ENCODE measurements around the gene PRLH. TPM values are rescaled to one million over a fixed set of nuclear protein-coding genes. Genes with fewer than 3 reads are reported as not detected.

Gene PRLH
- total RNA-seq, 1 donor from 2014 or later: not detected

DNA sequence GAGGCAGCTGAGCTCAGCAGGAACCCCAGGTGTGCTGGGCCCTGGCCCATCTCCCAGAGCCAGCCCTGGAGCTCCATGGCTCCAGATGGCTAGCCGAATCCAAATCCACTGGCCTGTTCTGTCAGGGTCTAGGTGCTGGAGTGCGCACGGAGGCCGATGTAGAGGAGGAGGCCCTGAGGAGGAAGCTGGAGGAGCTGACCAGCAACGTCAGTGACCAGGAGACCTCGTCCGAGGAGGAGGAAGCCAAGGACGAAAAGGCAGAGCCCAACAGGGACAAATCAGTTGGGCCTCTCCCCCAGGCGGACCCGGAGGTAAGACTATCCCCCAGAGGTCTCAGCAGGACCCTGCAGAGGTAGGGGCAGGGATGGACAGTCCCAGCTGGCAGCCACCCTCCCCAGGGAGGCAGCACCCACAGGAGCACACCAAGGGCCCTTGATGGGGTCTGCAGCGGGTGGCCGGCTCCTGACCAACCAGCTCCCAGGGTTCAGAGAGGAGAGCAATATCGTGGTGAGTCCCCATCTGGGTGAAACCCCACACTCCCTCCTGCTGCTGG, 26.1 kb upstream of the PRLH start:
- H3K27me3 Mint-ChIP-seq (ENCODE audit: unreplicated experiment): no peaks in the 10 kb centered on the region
- TF ChIP-seq, protein P1, sequence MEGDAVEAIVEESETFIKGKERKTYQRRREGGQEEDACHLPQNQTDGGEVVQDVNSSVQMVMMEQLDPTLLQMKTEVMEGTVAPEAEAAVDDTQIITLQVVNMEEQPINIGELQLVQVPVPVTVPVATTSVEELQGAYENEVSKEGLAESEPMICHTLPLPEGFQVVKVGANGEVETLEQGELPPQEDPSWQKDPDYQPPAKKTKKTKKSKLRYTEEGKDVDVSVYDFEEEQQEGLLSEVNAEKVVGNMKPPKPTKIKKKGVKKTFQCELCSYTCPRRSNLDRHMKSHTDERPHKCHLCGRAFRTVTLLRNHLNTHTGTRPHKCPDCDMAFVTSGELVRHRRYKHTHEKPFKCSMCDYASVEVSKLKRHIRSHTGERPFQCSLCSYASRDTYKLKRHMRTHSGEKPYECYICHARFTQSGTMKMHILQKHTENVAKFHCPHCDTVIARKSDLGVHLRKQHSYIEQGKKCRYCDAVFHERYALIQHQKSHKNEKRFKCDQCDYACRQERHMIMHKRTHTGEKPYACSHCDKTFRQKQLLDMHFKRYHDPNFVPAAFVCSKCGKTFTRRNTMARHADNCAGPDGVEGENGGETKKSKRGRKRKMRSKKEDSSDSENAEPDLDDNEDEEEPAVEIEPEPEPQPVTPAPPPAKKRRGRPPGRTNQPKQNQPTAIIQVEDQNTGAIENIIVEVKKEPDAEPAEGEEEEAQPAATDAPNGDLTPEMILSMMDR (IDR thresholded peaks at IDR 0.05): no peak
- DNase-seq (ENCODE audit: extremely low spot score, unreplicated experiment): no peak
- no peak overlapping the region for H3K27ac Mint-ChIP-seq (ENCODE audit: unreplicated experiment)
- peaks cover 19% of the 10 kb centered on the region for H3K4me1 Mint-ChIP-seq (ENCODE audit: unreplicated experiment)
- no peak overlapping the region for H3K4me3 Mint-ChIP-seq (ENCODE audit: unreplicated experiment)
- peaks cover 3% of the 10 kb centered on the region for H3K36me3 Mint-ChIP-seq (ENCODE audit: unreplicated experiment)
- H3K9me3 Mint-ChIP-seq (ENCODE audit: unreplicated experiment): no peaks in the 10 kb centered on the region

DNA sequence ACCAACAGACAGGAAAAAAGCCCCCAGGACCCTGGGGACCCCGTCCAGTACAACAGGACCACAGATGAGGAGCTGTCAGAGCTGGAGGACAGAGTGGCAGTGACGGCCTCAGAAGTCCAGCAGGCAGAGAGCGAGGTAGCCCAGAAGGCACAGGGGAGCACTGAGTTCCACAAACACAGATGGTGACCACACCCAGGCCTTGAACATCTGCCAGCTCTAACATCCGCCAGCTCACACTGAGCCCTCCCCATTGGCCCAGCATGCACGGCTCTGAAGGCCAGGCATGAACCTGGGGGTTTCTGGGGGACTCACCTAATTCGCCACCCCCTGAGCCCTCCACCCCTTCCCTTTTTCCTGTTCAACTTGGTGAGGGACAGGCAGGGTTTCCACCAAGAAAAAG, 25.6 kb upstream of the PRLH start:
- H3K27ac Mint-ChIP-seq (ENCODE audit: unreplicated experiment): no peak overlapping the region
- TF ChIP-seq, protein P1 (IDR thresholded peaks at IDR 0.05): no peak
- peaks cover 3% of the 10 kb centered on the region for H3K36me3 Mint-ChIP-seq (ENCODE audit: unreplicated experiment)
- peaks cover 19% of the 10 kb centered on the region for H3K4me1 Mint-ChIP-seq (ENCODE audit: unreplicated experiment)
- no peaks in the 10 kb centered on the region for H3K27me3 Mint-ChIP-seq (ENCODE audit: unreplicated experiment)
- H3K9me3 Mint-ChIP-seq (ENCODE audit: unreplicated experiment): no peaks in the 10 kb centered on the region
- DNase-seq (ENCODE audit: extremely low spot score, unreplicated experiment): no peak
- H3K4me3 Mint-ChIP-seq (ENCODE audit: unreplicated experiment): no peak overlapping the region

DNA sequence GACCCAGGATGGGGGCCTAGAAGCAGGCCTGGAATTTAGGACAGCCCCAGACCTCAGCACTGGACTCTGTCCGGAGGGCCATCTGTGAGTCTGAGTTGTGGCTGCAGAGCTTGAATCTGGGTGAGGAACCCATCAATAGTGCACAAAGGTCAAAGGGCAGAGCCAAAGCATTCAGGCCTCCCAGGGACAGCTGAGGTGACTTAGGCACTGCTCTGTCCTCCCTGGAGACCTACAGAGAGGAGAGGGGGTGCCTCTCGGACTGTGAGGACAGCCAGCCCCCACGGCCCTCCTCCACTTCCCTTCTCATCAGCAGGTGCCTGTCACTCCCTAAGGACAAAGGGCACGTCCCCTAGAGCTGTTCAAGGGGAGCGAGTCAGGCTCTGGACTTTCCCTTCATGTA, 25.1 kb upstream of the PRLH start:
- TF ChIP-seq, protein P1 (IDR thresholded peaks at IDR 0.05): no peak
- Mint-ChIP-seq H3K4me1 (ENCODE audit: unreplicated experiment) (peaks cover 19% of the 10 kb centered on the region), H3K27me3 (ENCODE audit: unreplicated experiment) (no peaks in the 10 kb centered on the region), H3K4me3 (ENCODE audit: unreplicated experiment) (no peak overlapping the region), H3K36me3 (ENCODE audit: unreplicated experiment) (peaks cover 3% of the 10 kb centered on the region), H3K9me3 (ENCODE audit: unreplicated experiment) (no peaks in the 10 kb centered on the region), H3K27ac (ENCODE audit: unreplicated experiment) (no peak overlapping the region)
- DNase-seq (ENCODE audit: extremely low spot score, unreplicated experiment): no peak

DNA sequence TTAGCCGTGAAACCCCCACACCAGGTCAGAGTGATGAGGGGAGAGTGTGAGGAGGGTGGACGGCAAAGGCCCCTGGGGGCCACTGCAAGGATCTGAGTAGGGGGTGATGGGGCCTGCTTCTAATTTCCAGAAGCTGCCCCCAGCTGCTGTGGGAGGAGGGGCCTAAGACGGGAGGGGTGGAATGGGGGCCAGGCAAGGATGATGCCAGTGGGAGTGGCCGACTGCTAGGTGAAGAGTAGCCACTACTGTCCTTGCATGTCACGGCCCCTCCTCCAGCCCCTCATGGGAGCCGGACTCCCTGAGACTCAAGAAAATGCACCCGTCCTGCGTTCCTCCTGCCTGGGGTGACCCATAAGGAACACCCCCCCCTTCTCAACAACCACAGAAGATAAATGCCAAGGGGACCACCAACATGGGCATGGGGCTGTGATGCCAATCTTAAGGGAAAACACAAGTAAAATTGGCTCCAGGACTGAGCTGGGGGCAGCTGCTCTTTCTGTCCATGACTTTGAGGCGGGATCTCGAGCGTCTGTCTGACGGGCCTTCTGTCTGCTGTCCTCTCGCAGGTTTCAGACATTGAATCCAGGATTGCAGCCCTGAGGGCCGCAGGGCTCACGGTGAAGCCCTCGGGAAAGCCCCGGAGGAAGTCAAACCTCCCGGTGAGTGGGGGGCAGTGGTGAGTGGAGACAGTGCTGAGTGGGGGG, 24.2 kb upstream of the PRLH start:
- TF ChIP-seq, protein P1 (IDR thresholded peaks at IDR 0.05): no peak
- no peak overlapping the region for H3K4me3 Mint-ChIP-seq (ENCODE audit: unreplicated experiment)
- H3K4me1 Mint-ChIP-seq (ENCODE audit: unreplicated experiment): peaks cover 19% of the 10 kb centered on the region
- H3K27me3 Mint-ChIP-seq (ENCODE audit: unreplicated experiment): no peaks in the 10 kb centered on the region
- H3K9me3 Mint-ChIP-seq (ENCODE audit: unreplicated experiment): no peaks in the 10 kb centered on the region
- peaks cover 5% of the 10 kb centered on the region for H3K36me3 Mint-ChIP-seq (ENCODE audit: unreplicated experiment)
- H3K27ac Mint-ChIP-seq (ENCODE audit: unreplicated experiment): no peak overlapping the region
- DNase-seq (ENCODE audit: extremely low spot score, unreplicated experiment): no peak

DNA sequence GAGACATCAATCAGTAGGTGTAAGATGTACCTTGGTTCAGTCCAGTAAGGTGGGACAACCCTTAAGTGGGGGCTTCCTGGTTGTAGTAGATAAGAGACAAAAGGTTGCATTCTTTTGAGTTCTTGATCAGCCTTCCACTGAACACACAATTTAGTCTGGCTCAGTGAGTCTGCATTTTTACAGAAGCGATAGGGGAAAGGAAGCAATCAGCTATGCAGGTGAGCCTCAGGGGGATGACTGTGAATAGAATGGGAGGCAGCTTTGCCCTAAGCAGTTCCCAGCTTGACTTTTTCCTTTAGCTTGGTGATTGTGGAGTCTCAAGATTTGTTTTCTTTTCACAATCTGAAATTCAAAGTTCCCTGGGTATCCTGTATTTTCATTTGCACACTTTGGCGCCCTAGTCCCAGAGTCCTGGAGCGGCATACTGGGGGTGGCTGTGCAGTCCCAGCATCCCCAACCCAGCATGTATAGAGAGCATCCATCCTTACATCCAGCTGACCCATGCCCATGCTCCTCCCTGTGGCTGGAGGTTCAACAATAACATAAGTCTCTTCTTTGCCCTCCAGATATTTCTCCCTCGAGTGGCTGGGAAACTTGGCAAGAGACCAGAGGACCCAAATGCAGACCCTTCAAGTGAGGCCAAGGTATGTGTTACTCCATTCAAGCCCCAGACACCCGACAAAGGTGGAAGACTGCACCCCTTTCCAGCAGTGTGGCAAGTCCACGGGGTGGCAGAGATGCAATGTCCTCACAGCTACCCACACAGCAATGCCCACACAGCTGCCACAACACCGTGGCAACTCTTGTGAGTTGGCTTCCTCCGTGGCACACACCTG, 20.1 kb upstream of the PRLH start:
- no peak overlapping the region for H3K27ac Mint-ChIP-seq (ENCODE audit: unreplicated experiment)
- H3K9me3 Mint-ChIP-seq (ENCODE audit: unreplicated experiment): no peaks in the 10 kb centered on the region
- DNase-seq (ENCODE audit: extremely low spot score, unreplicated experiment): no peak
- peaks cover 3% of the 10 kb centered on the region for H3K4me1 Mint-ChIP-seq (ENCODE audit: unreplicated experiment)
- TF ChIP-seq, protein P1 (IDR thresholded peaks at IDR 0.05): no peak
- H3K27me3 Mint-ChIP-seq (ENCODE audit: unreplicated experiment): no peaks in the 10 kb centered on the region
- peaks cover 5% of the 10 kb centered on the region for H3K36me3 Mint-ChIP-seq (ENCODE audit: unreplicated experiment)
- H3K4me3 Mint-ChIP-seq (ENCODE audit: unreplicated experiment): no peak overlapping the region

Measured in osteocyte (in vitro differentiated cells).